ENCODE measurements around the gene RBFOX1. TPM values are rescaled to one million over a fixed set of nuclear protein-coding genes. Genes with fewer than 3 reads are reported as not detected.

The RBFOX1 gene
- total and polyA plus RNA-seq, 10 of the 15 experiments (the other 5 are each of a cell fraction or from before 2014, with no cell fraction given), result 0.87 TPM; not detected in 9

- POLR2A ChIA-PET, result interaction anchor here (0.5 kb wide), 1 partner anchor 17 kb away, joined by 4 read pairs; no protein-coding TSS in a partner anchor
- Histone ChIP-seq H3K27me3 (replicated peaks in 1 of 2; ENCODE audit: control insufficient read depth in 2 of 2, insufficient read depth in 2 of 2, low read length in 1 of 2) (no peaks in the 10 kb centered on the region), H3K36me3 (ENCODE audit: control insufficient read depth in 2 of 2, insufficient read depth in 2 of 2, low read length in 1 of 2) (no peaks in the 10 kb centered on the region), H3K4me3 (no peak overlapping the region), H4K20me1 (ENCODE audit: control insufficient read depth, insufficient read depth) (no peaks in the 10 kb centered on the region), H3K4me2 (ENCODE audit: control insufficient read depth, insufficient read depth) (no peak overlapping the region), H3K79me2 (ENCODE audit: control insufficient read depth, insufficient read depth, low read length) (no peaks in the 10 kb centered on the region), H3K27ac (ENCODE audit: control insufficient read depth, insufficient read depth) (no peak overlapping the region), H3K9ac (ENCODE audit: control insufficient read depth, insufficient read depth, low read length) (no peak overlapping the region), H3K4me1 (ENCODE audit: control insufficient read depth, insufficient read depth, low read length) (no peaks in the 10 kb centered on the region), H3K9me3 (replicated peaks; ENCODE audit: control insufficient read depth, insufficient read depth, low read length) (no peaks in the 10 kb centered on the region; the same call in 2 of the 3 replicates), H2AFZ (ENCODE audit: control insufficient read depth, low read depth, low read length) (no peak overlapping the region)
- TF ChIP-seq, protein P1, sequence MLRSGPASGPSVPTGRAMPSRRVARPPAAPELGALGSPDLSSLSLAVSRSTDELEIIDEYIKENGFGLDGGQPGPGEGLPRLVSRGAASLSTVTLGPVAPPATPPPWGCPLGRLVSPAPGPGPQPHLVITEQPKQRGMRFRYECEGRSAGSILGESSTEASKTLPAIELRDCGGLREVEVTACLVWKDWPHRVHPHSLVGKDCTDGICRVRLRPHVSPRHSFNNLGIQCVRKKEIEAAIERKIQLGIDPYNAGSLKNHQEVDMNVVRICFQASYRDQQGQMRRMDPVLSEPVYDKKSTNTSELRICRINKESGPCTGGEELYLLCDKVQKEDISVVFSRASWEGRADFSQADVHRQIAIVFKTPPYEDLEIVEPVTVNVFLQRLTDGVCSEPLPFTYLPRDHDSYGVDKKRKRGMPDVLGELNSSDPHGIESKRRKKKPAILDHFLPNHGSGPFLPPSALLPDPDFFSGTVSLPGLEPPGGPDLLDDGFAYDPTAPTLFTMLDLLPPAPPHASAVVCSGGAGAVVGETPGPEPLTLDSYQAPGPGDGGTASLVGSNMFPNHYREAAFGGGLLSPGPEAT (IDR thresholded peaks at IDR 0.05; ENCODE audit: low read depth), result no peak
- TF ChIP-seq CBX5 (IDR thresholded peaks at IDR 0.05; ENCODE audit: low read depth) (no peak), ESRRA (IDR thresholded peaks at IDR 0.05; ENCODE audit: low read length) (no peak), GABPA (IDR thresholded peaks at IDR 0.05; ENCODE audit: low read depth) (no peak), ZBED1 (IDR thresholded peaks at IDR 0.05; ENCODE audit: borderline replicate concordance) (no peak), SMAD1 (IDR thresholded peaks at IDR 0.05; ENCODE audit: low read depth, partially characterized antibody) (no peak), BCL11A (IDR thresholded peaks at IDR 0.05; ENCODE audit: low read depth, low read length) (no peak), NRF1 (conservative IDR thresholded peaks at IDR 0.05; ENCODE audit: low read depth, low read length) (no peak), KAT2A (conservative IDR thresholded peaks at IDR 0.05; ENCODE audit: control insufficient read depth, low read depth, low read length) (no peak), POLR2AphosphoS2 (IDR thresholded peaks at IDR 0.05; ENCODE audit: low read depth, low read length) (no peak)
- no peak for DNase-seq (ENCODE audit: low read depth, low spot score)
- no TSS peak for BruUV-seq (replicated peaks)
- SMC1A ChIA-PET (ENCODE audit: uncharacterized antibody, unreplicated experiment), result no interaction called here
- FAIRE-seq, result no peak
- intact Hi-C loops (cut with micrococcal nuclease; ENCODE audit: unreplicated experiment) (no loop called here), in situ Hi-C loops (cut with MboI) (no loop called here)
- CTCF ChIA-PET, result no interaction called here
- RAD21 ChIA-PET (ENCODE audit: unreplicated experiment), result no interaction called here
- no peak for ATAC-seq
- 22% methylated on average over 3 of the region's 3 CpGs for WGBS (ENCODE audit: insufficient coverage, insufficient replicate concordance, low lambda C conversion rate, missing lambda C conversion rate)
Observed at GRCh38 chr16:7458144-7458543, 125.5 kb downstream of the RBFOX1 start.

All from GM12878 (cell line).